HUDEP-2 (cell line): ENCODE measurements around the gene KCNQ1.

Experiments used
- DNase-seq, 76 experiments: peaks; one replicate each; lab custom pipeline; 2025; ENCODE audit not compliant: unreplicated experiment in 76 of 76; lab: John Stamatoyannopoulos, UW

KCNQ1 gene

GRCh38 chr11:2641623-2642022 lies 196.8 kb downstream of the KCNQ1 start:
- DNase-seq: no peak

DNA sequence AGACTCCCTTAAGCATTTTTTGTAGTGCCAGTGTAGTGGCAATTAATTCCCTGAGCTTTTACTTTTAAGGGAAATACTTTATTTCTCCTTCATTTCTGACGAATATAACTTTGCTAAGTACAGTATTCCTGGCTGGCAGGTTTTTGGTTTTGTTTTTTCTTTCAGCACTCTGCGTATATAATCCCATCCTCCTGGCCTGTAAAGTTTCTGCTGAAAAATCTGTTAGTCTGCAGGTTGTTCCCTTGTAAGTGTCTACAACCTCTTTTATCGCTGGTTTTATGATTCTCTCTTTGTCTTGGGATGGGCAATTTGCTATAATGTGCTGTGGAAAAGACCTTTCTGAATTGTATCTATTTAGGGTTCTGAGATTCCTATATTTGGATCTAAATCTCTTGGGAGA lies 198.9 kb downstream of the KCNQ1 start:
- DNase-seq: no peak

DNA sequence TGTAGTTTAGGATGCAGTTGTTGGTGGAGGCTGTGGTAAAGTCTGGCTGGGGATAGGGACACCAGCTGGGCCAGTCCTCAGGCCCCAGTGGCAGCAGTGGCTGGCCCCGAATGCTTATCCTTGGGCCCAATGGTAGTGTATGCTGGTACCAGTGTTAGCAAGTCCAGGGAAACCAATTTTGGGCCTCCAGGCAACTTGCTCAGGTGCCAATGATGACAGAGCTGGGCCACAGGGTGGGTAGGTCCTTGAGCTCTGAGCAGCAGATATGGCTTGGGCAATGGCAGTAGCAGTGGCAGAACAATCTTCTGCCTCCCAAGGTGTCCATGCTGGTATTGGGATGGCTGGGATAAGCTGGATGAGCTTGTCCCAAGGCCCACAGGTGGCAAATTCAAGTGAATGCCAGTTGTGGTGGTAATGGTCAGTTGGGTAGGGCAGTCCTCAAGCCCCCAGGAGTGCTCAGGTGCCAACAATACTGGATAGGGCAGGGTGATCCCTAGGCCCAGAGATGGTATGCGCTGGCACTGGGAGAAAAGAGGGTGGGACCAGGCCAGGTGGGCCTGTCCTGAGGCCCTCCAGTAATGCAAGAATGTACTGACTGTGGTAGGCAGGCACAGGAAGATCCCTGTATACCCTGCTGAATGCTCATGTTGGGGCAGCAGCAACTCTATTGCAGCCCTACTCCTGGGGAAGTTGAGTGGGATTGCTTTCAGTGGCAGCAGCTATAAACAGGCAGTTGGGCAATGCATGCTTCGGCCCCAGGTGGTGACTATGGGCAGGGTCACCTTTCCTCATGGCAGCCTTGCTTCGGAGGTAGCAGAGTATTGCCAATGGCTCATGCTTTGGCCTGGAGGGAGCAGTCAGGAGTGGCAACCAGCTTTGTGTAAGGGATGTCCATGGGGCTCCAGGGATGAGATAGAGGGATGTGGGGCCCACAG lies 200.3 kb downstream of the KCNQ1 start:
- DNase-seq: no peak

GRCh38 chr11:2645779-2646118 lies 200.9 kb downstream of the KCNQ1 start:
- no peak for DNase-seq

DNA sequence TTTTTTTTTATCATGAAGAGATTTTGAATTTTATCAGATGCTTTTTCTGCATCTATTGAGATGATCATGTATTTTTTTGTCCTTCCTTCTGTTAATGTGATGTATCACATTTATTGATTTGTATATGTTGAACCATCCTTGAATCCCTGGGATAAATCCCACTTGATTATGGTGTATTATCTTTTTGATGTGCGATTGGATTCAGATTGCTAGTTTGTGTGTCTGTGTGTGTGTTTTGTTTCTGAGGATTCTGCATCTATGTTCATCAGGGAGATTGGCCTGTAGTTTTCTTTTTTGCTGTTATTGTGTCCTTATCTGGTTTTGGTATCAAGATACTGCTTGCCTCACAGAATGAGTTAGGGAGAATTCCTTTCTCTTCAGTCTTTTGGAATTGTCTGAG lies 202.4 kb downstream of the KCNQ1 start:
- DNase-seq: no peak

- DNase-seq: no peak
Measured at GRCh38 chr11:2647953-2648352, 203.1 kb downstream of the KCNQ1 start.

DNA sequence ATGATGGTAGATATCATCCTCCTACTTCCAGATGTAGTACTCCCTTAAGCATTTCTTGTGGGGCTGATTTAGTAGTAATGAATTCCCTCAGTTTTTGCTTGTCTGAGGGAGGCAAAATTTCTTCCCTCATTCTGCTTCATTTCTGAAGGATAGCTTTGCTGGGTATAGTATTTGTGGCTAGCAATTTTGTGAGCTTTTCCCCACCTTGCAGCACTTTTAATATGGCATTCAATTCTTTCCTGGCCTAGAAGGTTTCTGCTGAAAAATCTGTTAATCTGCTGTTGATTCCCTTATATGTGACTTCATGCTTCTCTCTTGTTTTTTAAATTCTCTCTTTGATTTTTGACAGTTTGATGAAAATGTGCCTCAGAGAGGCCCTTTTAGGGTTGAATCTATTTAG lies 204.6 kb downstream of the KCNQ1 start:
- DNase-seq: no peak

DNA sequence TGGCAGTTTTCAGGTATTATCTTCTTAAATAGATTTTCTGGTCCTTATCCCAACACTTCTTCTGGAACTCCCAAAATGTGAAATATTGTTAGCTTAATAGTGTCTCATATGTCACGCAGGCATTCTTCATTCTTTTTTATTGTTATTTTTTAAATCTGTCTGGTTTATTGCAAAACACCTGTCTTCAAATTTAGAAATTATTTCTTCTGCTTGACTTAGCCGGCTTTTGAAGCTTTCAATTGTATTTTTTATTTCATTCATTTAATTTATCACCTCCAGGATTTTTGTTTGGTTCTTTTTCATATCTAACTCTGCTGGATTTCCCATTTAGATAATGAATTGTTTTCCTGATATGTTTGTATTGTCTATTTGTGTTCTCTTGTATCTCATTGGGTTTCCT lies 205.0 kb downstream of the KCNQ1 start:
- DNase-seq: no peak

GRCh38 chr11:2650343-2650867 lies 205.6 kb downstream of the KCNQ1 start:
- no peak for DNase-seq

DNA sequence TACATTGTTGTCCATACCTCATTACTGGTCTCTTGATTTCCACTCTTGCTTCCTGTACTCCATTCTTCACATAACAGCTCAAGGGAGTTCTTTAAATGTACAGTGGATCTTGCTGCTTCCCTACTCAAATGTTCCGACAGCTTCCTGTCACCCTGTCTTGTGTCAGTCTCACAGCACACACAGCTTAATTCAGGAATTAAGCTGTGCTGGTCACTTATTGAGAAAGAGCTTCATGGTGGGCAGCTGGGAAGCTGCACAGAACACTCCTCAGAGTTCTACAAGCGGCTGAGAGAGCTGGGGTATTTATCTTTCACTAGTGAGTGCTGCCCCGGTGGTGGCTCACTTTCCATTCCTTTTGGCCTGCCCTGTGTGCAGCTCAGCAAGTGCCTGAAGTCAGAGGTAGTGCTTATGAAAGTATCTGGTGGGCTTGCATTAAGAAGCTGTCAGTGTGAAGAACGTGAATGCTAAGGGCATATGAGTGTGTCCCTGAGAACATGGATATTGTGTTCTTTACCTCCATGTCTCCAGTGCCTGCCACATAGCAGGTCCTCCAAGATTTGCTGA lies 206.3 kb downstream of the KCNQ1 start:
- DNase-seq: no peak

DNA sequence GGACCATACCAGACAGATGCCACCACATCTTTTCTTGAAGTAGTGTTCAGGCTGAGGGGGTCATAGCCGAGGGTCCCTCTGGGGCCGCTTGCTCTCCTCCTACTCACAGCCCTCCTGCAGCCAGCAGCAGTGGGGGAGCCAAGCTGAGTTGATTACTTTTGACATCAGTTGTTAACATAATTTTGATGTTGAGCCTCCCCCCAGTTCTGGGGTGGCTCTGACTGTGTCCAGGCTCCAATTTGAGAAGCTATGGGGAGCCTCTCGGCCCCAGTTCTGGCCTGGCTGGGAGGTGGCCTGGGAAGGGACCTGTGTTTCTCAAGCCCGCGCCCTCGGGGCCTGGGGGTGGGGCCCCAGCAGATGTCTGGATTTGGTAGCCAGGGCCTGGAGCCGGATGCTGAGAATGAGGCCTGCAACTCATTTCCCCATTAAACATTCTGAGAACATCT lies 207.0 kb downstream of the KCNQ1 start:
- DNase-seq: no peak

GRCh38 chr11:2652333-2653197 lies 207.8 kb downstream of the KCNQ1 start:
- DNase-seq: no peak

GRCh38 chr11:2653198-2653551 lies 208.4 kb downstream of the KCNQ1 start:
- DNase-seq: no peak

DNA sequence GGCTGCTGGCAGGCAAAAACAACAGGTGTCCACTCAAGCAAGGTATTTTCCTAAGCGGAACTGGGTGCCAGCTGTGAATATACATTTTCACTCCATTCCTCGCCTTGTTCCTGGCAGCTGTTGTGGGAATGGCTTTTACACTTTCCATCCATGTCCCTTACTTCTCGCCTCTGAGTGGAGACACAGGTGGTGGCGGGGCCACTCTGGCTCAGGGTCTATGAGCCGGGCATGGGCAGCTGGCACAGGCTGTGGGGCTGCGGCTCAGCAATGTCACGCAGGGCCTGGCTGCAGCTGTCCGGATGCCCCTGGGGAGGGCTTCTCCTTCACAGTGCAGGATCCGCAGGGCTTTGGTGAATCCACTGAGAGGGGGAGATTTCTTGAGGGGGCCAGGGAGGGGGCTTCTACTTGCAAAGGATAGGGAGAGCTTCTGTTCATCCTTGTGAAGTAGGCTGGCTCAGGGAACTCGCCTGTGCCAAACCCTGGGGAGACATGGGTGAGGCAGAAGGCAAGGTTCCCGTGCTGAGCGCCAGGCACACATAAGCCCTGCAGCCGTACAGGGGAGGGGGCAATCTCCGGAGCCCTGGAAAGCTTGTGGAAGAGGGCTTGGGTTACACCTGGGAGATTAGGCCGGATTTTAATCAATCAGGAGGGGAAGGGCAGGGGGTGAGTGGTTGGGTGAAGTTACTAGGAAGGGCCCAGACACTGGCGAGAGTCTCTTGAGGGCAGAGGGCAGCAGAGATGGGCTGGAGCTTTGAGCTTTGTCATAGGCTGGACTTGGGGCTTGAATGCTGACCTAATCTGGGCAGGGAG lies 209.3 kb downstream of the KCNQ1 start:
- DNase-seq: no peak

DNA sequence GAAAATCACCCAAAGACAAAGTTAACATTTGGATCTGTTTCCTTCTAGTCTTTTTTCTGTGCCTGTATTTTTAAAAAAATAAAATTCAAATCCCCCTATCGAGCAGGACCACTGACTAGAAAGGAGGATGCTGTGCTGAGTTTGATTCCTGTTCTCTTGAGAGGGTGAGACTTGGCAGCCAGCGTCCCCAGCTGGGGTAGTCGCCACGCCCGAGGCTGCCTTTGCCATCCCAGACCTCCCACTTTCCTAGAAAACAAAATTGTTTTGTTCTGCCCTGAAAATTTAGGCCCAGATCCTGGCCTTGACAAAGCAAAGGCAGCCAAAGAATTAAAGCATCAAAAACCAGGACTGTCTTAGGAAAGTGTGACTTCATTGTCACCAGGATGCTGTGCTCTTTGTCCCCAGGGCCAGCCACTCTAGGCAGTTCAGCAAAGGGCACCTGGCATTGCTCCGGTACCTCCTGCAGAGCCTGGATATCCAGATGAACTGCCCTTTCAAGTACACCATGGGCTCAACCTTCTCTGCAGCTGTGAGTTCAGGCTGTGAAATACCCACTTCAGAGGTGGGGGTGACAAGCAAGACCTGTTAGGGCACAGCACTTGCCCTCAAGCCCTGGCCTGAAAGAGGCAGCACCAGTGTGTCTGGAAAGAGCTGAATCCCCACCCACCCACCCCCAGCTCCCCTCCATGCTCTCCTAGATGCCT lies 210.4 kb downstream of the KCNQ1 start:
- DNase-seq: no peak

GRCh38 chr11:2655834-2656622 lies 211.2 kb downstream of the KCNQ1 start:
- no peak for DNase-seq

DNA sequence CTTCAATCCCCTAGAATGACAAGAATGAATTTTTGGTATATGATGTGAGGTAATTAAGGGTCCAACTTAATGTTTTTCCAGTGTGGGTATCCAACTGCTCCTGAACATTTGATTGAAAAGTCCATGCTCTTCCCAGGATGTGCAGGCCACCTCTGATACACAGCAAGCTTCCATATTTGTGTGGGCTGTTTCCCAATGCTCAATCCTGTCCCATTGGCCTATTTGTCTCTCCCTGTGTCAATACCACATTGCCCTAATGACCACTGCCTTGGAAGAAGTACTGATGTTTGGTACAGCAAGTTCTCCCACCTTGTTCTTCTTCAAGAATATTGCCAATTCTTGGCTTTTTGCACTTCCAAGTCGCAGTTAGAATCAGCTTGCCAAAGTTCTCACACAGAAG lies 212.1 kb downstream of the KCNQ1 start:
- no peak for DNase-seq

DNA sequence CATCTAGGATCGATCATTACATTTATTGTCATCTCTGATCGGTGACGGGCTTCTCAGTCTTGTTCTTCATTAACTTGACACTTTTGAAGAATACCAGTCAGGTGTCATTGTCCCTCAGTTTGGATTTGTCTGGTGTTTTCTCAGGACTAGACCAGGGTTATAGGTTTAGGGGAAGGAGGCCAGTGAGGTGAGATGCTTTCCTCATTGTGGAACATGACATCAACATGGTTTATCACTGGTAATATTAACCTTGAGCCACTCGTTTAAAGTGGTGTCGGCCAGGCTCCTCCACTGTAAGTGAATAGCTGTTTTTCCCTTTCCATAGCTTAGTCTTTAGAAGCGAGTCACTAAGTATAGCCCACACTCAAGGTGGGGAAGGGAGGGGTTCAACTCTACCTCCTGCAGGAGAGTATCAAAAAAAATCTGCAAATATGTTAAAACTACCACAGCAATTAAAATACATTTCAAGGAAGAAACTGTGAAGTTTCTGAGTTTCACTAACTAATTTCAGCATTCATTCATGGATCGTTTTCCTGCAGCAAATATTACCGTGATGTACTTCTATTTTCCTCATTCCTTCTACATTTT lies 213.0 kb downstream of the KCNQ1 start:
- DNase-seq: no peak
